Smooth muscle cell (in vitro differentiated cells): ENCODE results near the gene CFAP54. TPM values are rescaled to one million over a fixed set of nuclear protein-coding genes. Genes with fewer than 3 reads are reported as not detected.

Experiments
- DNase-seq: peaks from one replicate; lab custom pipeline; 2025; ENCODE audit not compliant: unreplicated experiment; lab: John Stamatoyannopoulos, UW
- H2AFZ ChIP-seq: fragments of 200-600 bp; sonication (generic); 2 replicates; pipeline ENCODE4 v1.6.0; 2016; ENCODE audit warnings: antibody characterized with exemption, low read depth, mild to moderate bottlenecking
- H3F3A ChIP-seq: fragments of 200-600 bp; sonication (generic); 2 replicates; pipeline ENCODE4 v1.6.0; 2017; ENCODE audit warnings: antibody characterized with exemption, low read depth
- H3K27ac ChIP-seq: fragments of 200-600 bp; sonication (generic); 2 replicates; pipeline ENCODE4 v1.5.1; 2016; ENCODE audit warnings: low read depth, mild to moderate bottlenecking
- H3K27me3 ChIP-seq: fragments of 200-600 bp; sonication (generic); 2 replicates; pipeline ENCODE4 v1.6.1; 2016; ENCODE audit warnings: low read depth, mild to moderate bottlenecking
- H3K36me3 ChIP-seq: fragments of 200-600 bp; sonication (generic); 2 replicates; pipeline ENCODE4 v1.5.1; 2016; ENCODE audit warnings: low read depth
- H3K4me1 ChIP-seq: fragments of 200-600 bp; sonication (generic); 2 replicates; pipeline ENCODE4 v1.5.1; 2016; ENCODE audit warnings: low read depth
- H3K4me2 ChIP-seq: fragments of 200-600 bp; sonication (generic); 2 replicates; pipeline ENCODE4 v1.6.0; 2016; ENCODE audit warnings: mild to moderate bottlenecking
- H3K4me3 ChIP-seq: fragments of 200-600 bp; sonication (generic); 2 replicates; pipeline ENCODE4 v1.5.1; 2016; ENCODE audit warnings: mild to moderate bottlenecking
- H3K79me2 ChIP-seq: fragments of 200-600 bp; sonication (generic); 2 replicates; pipeline ENCODE4 v1.6.0; 2016; ENCODE audit warnings: low read depth, mild to moderate bottlenecking
- H3K9ac ChIP-seq: fragments of 200-600 bp; sonication (generic); 2 replicates; pipeline ENCODE4 v1.6.0; 2016; ENCODE audit warnings: low read depth
- H3K9me3 ChIP-seq: fragments of 200-600 bp; sonication (generic); replicated peaks from 2 replicates; pipeline ENCODE4 v1.5.1; 2016; ENCODE audit warnings: low read depth
- H4K20me1 ChIP-seq: fragments of 200-600 bp; sonication (generic); 2 replicates; pipeline ENCODE4 v1.6.0; 2016; ENCODE audit warnings: low read depth
- CTCF ChIP-seq: fragments of 200-600 bp; sonication (generic); IDR thresholded peaks from 2 replicates; pipeline ENCODE4 v1.5.1; 2017; ENCODE audit warnings: borderline replicate concordance, mild to moderate bottlenecking, antibody characterized with exemption; ENCODE audit not compliant: insufficient read depth, poor library complexity, severe bottlenecking
- WGBS: methylation state at CpG from one replicate; pipeline ENCODE4 v1.1.7; 2016; ENCODE audit warnings: low lambda C conversion rate; 5-methylcytosine and 5-hydroxymethylcytosine counted together
- polyA plus RNA-seq: library from polyadenylated mRNA; unstranded; fragments of >200 nt; fragmentation: Nextera tagmentation; extraction: Ambion mirVana; gene quantifications from 2 replicates; pipeline ENCODE4 v1.2.1, GENCODE V29; 2016
- total RNA-seq: library from RNA; depleted of rRNA; stranded (reverse); fragments of >200 nt; gene quantifications from 2 replicates; pipeline ENCODE4 v1.2.3, GENCODE V29; 2014

CFAP54 gene
- total and polyA plus RNA-seq, 2 experiments from 2014 or later, result 0.35 to 0.67 TPM

GRCh38 chr12:96829354-96829753, 340.0 kb downstream of the CFAP54 start:
- H3K9me3 ChIP-seq, result no peaks in the 10 kb centered on the region
- H2AFZ ChIP-seq, result no peak overlapping the region
- no peak overlapping the region for H3K4me2 ChIP-seq
- H4K20me1 ChIP-seq, result no peaks in the 10 kb centered on the region
- H3K36me3 ChIP-seq, result no peaks in the 10 kb centered on the region
- H3K27ac ChIP-seq, result no peak overlapping the region
- no peaks in the 10 kb centered on the region for H3K4me1 ChIP-seq
- H3F3A ChIP-seq, result no peaks in the 10 kb centered on the region
- TF ChIP-seq CTCF, result no peak
- DNase-seq, result no peak
- H3K27me3 ChIP-seq, result no peaks in the 10 kb centered on the region
- no peaks in the 10 kb centered on the region for H3K79me2 ChIP-seq
- WGBS, result 94% methylated on average over 3 of the region's 3 CpGs
- H3K4me3 ChIP-seq, result no peak overlapping the region
- H3K9ac ChIP-seq, result no peak overlapping the region

- TF ChIP-seq CTCF, result no peak
- no peak for DNase-seq
- H3K9me3 ChIP-seq, result no peaks in the 10 kb centered on the region
- no peaks in the 10 kb centered on the region for H3K79me2 ChIP-seq
- H4K20me1 ChIP-seq, result no peaks in the 10 kb centered on the region
- no peak overlapping the region for H3K9ac ChIP-seq
- peak overlapping the region; percentile 58 for H2AFZ ChIP-seq
- H3K27me3 ChIP-seq, result no peaks in the 10 kb centered on the region
- H3K4me3 ChIP-seq, result no peak overlapping the region
- no peak overlapping the region for H3K27ac ChIP-seq
- no peak overlapping the region for H3K4me2 ChIP-seq
- WGBS, result 86% methylated on average over 1 of the region's 1 CpG
- no peaks in the 10 kb centered on the region for H3K36me3 ChIP-seq
- no peaks in the 10 kb centered on the region for H3K4me1 ChIP-seq
- no peaks in the 10 kb centered on the region for H3F3A ChIP-seq
Observed at GRCh38 chr12:96831346-96831745, 342.0 kb downstream of the CFAP54 start.

GRCh38 chr12:96846293-96846692, 356.9 kb downstream of the CFAP54 start:
- Histone ChIP-seq H3K36me3 (no peaks in the 10 kb centered on the region), H2AFZ (no peak overlapping the region), H3K4me3 (no peak overlapping the region), H3K27ac (no peak overlapping the region), H3K4me1 (no peaks in the 10 kb centered on the region), H3K4me2 (no peak overlapping the region), H3K27me3 (no peaks in the 10 kb centered on the region), H3K79me2 (no peaks in the 10 kb centered on the region), H3F3A (no peaks in the 10 kb centered on the region), H3K9ac (no peak overlapping the region), H4K20me1 (no peaks in the 10 kb centered on the region), H3K9me3 (no peaks in the 10 kb centered on the region)
- no peak for TF ChIP-seq CTCF
- no peak for DNase-seq
- WGBS, result 56% methylated on average over 2 of the region's 2 CpGs

GRCh38 chr12:96850676-96851075, 361.3 kb downstream of the CFAP54 start:
- no peaks in the 10 kb centered on the region for H3F3A ChIP-seq
- H3K4me2 ChIP-seq, result no peak overlapping the region
- H3K9ac ChIP-seq, result no peak overlapping the region
- H3K27ac ChIP-seq, result no peak overlapping the region
- H3K9me3 ChIP-seq, result no peaks in the 10 kb centered on the region
- H3K27me3 ChIP-seq, result no peaks in the 10 kb centered on the region
- no peak overlapping the region for H2AFZ ChIP-seq
- DNase-seq, result no peak
- no peaks in the 10 kb centered on the region for H3K4me1 ChIP-seq
- H3K79me2 ChIP-seq, result no peaks in the 10 kb centered on the region
- TF ChIP-seq CTCF, result no peak
- H4K20me1 ChIP-seq, result no peaks in the 10 kb centered on the region
- H3K4me3 ChIP-seq, result no peak overlapping the region
- no peaks in the 10 kb centered on the region for H3K36me3 ChIP-seq
- WGBS, result 82% methylated on average over 3 of the region's 3 CpGs
